Prostate gland (tissue), 2 donors: ENCODE results near the gene WDR72.

Experiments
- POLR2A ChIP-seq: fragments of 450-650 bp; IDR thresholded peaks from one replicate; pipeline ENCODE4 v1.6.1; 2016; ENCODE audit warnings: antibody characterized with exemption, mild to moderate bottlenecking
- POLR2AphosphoS5 ChIP-seq: sonication (generic); formaldehyde crosslinking; IDR thresholded peaks from one replicate; pipeline ENCODE4 v1.6.1; 2017; ENCODE audit warnings: antibody characterized with exemption
- TF ChIP-seq, protein P1 (sequence below), 4 experiments: fragments of 200-600 bp in 2 of 4; fragments of 450-650 bp in 2 of 4; sonication (generic) in 2 of 4; IDR thresholded peaks; 1 replicate in 3 of 4; 2 replicates in 1 of 4; pipeline ENCODE4 v1.5.1; 2016 to 2019; ENCODE audit warnings: antibody characterized with exemption in 4 of 4, mild to moderate bottlenecking in 2 of 4, moderate library complexity in 2 of 4

GRCh38 chr15:53747501-53748068, 11.9 kb downstream of the WDR72 start:
- TF ChIP-seq, protein P1, sequence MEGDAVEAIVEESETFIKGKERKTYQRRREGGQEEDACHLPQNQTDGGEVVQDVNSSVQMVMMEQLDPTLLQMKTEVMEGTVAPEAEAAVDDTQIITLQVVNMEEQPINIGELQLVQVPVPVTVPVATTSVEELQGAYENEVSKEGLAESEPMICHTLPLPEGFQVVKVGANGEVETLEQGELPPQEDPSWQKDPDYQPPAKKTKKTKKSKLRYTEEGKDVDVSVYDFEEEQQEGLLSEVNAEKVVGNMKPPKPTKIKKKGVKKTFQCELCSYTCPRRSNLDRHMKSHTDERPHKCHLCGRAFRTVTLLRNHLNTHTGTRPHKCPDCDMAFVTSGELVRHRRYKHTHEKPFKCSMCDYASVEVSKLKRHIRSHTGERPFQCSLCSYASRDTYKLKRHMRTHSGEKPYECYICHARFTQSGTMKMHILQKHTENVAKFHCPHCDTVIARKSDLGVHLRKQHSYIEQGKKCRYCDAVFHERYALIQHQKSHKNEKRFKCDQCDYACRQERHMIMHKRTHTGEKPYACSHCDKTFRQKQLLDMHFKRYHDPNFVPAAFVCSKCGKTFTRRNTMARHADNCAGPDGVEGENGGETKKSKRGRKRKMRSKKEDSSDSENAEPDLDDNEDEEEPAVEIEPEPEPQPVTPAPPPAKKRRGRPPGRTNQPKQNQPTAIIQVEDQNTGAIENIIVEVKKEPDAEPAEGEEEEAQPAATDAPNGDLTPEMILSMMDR (IDR thresholded peaks at IDR 0.05), result no peak
- TF ChIP-seq POLR2AphosphoS5, result no peak
- TF ChIP-seq POLR2A, result no peak
